Fibroblast of lung (primary cell): ENCODE data around the gene CDK5RAP1.

Experiments
- EZH2 ChIP-seq: IDR thresholded peaks from 2 replicates; pipeline ENCODE4 v1.5.1; 2012; ENCODE audit warnings: low read length, control low read depth, mild to moderate bottlenecking; ENCODE audit errors: missing control alignments
- TF ChIP-seq, protein P1 (sequence below), 2 donors: IDR thresholded peaks in 1 of 2; conservative IDR thresholded peaks in 1 of 2; 1 replicate in 1 of 2; 2 replicates in 1 of 2; pipeline ENCODE4 v1.5.1; 2011 to 2012; ENCODE audit warnings: low read length in 2 of 2, control low read depth in 1 of 2, inconsistent platforms in 1 of 2, low read depth in 1 of 2, mild to moderate bottlenecking in 1 of 2

DNA sequence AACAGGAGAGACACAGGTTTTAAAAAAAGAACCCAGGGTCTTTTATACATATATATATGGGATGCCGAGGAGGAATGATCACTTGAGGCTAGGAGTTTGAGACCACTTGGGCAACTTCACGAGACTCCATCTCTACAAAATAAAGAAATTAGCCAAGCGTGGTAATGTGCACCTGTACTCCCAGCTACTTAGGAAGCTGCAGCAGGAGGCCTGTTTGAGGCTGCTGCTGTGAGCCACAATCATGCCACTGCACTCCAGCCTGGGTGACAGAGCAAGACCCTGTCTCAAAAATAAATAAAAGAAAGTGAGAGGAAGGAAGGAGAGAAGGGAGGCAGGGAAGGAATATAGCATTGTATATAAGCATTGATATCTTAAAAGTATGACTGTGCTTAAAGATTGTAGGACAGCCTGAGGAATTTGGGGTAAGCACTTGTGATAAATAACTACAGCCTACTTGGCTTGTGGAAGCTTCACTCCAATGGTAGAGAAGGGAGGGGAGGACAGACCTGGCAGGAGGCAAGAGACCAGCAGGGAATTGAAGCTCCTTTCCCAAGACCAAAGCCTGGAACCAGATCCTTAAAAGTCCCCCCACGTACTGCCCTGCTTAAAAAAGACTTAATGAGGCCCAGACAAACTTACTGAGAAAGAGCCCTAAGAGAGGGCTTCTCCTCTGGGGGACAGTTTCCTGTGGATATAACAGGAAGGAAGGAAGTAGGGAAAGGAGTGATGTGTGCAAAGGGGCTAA is 44.7 kb upstream of the CDK5RAP1 start:
- TF ChIP-seq, protein P1, sequence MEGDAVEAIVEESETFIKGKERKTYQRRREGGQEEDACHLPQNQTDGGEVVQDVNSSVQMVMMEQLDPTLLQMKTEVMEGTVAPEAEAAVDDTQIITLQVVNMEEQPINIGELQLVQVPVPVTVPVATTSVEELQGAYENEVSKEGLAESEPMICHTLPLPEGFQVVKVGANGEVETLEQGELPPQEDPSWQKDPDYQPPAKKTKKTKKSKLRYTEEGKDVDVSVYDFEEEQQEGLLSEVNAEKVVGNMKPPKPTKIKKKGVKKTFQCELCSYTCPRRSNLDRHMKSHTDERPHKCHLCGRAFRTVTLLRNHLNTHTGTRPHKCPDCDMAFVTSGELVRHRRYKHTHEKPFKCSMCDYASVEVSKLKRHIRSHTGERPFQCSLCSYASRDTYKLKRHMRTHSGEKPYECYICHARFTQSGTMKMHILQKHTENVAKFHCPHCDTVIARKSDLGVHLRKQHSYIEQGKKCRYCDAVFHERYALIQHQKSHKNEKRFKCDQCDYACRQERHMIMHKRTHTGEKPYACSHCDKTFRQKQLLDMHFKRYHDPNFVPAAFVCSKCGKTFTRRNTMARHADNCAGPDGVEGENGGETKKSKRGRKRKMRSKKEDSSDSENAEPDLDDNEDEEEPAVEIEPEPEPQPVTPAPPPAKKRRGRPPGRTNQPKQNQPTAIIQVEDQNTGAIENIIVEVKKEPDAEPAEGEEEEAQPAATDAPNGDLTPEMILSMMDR (conservative IDR thresholded peaks at IDR 0.05 in 1 of 2, IDR thresholded peaks at IDR 0.05 in 1 of 2; ENCODE audit: low read depth in 1 of 2, low read length in 2 of 2): no peak
- no peak for TF ChIP-seq EZH2
